ENCODE measurements around the gene HEATR5B. TPM values are rescaled to one million over a fixed set of nuclear protein-coding genes. Genes with fewer than 3 reads are reported as not detected.

HEATR5B gene
- total and polyA plus RNA-seq, 9 of the 15 experiments (the other 6 are each of a cell fraction or from before 2014, with no cell fraction given) = 4.2 to 21.7 (median 12.2) TPM

- peak; percentile 63; the same call in 1 of the 2 replicates for TF ChIP-seq ZBTB17 (CRISPR knock-in tag; IDR thresholded peaks at IDR 0.05)
- no peak for TF ChIP-seq HMBOX1 (IDR thresholded peaks at IDR 0.05)
- no peak for TF ChIP-seq NR1H2 (CRISPR knock-in tag; IDR thresholded peaks at IDR 0.05)
- peak; percentile 90 for TF ChIP-seq MAX (CRISPR knock-in tag; IDR thresholded peaks at IDR 0.05)
- TF ChIP-seq ZNF197 (CRISPR knock-in tag; IDR thresholded peaks at IDR 0.05; ENCODE audit: low read depth) = no peak
- 0 out of 2 replicates have a peak, but pooled peaks have one; percentile 50 for TF ChIP-seq ZSCAN32 (CRISPR knock-in tag; IDR thresholded peaks at IDR 0.05)
- TF ChIP-seq SAP30 (IDR thresholded peaks at IDR 0.05; ENCODE audit: borderline replicate concordance, insufficient read depth, low read depth, low read length, poor library complexity, severe bottlenecking) = no peak
- TF ChIP-seq JUN (IDR thresholded peaks at IDR 0.05; ENCODE audit: borderline replicate concordance, low read depth, low read length) = no peak
- no peak for TF ChIP-seq JUN (CRISPR knock-in tag; IDR thresholded peaks at IDR 0.05; ENCODE audit: borderline replicate concordance)
- peak; percentile 37; the same call in 1 of the 2 replicates for TF ChIP-seq LEF1 (IDR thresholded peaks at IDR 0.05)
- TF ChIP-seq ZBTB9 (CRISPR knock-in tag; IDR thresholded peaks at IDR 0.05) = peak; percentile 30
- no peak for TF ChIP-seq ZBTB49 (CRISPR knock-in tag; IDR thresholded peaks at IDR 0.05; ENCODE audit: borderline replicate concordance)
- TF ChIP-seq ZNF785 (CRISPR knock-in tag; IDR thresholded peaks at IDR 0.05) = no peak
These were observed 117.6 kb downstream of the HEATR5B start, which contains the start of gene STRN (continued) for GRCh38 chr2:36966370-36967235.
